Natural killer cell (primary cell): ENCODE data around the gene ERCC8. TPM values are rescaled to one million over a fixed set of nuclear protein-coding genes. Genes with fewer than 3 reads are reported as not detected.

Experiments
- ATAC-seq, 3 donors: fragments of 150-1000 bp in 2 of 3; fragments of 200-7000 bp in 1 of 3; cut with Tn5 transposase; 1 replicate in 1 of 3; 2 replicates in 2 of 3; pipeline ENCODE4 v1.10.0; 2021; ENCODE audit warnings: mild to moderate bottlenecking in 2 of 3, moderate library complexity in 2 of 3
- DNase-seq, 2 donors: peaks; one replicate each; pipeline versions ENCODE4 v3.0.0 to v3.0.0-alpha.2; 2013 to 2021; ENCODE audit warnings: mixed read lengths in 1 of 2
- H3K27ac ChIP-seq: one replicate; pipeline ENCODE4 v1.5.1; 2013; ENCODE audit warnings: mild to moderate bottlenecking, low read length
- H3K27me3 ChIP-seq: one replicate; pipeline ENCODE4 v1.6.1; 2013; ENCODE audit warnings: low read length; ENCODE audit not compliant: control insufficient read depth, insufficient read depth
- H3K36me3 ChIP-seq: one replicate; pipeline ENCODE4 v1.6.1; 2013; ENCODE audit warnings: low read length; ENCODE audit not compliant: control insufficient read depth, insufficient read depth
- H3K4me1 ChIP-seq: one replicate; pipeline ENCODE4 v1.6.1; 2013; ENCODE audit warnings: low read length; ENCODE audit not compliant: control insufficient read depth, insufficient read depth
- H3K4me3 ChIP-seq: one replicate; pipeline ENCODE4 v1.5.1; 2013; ENCODE audit warnings: low read length
- H3K9me3 ChIP-seq: one replicate; pipeline ENCODE4 v1.6.1; 2013; ENCODE audit warnings: low read length; ENCODE audit not compliant: control insufficient read depth, insufficient read depth
- H3K27ac Mint-ChIP-seq, 2 donors: one replicate each; pipeline ENCODE4 v1.8.0; 2022; ENCODE audit warnings: mild to moderate bottlenecking in 2 of 2, mixed read lengths in 2 of 2, moderate library complexity in 1 of 2
- H3K27me3 Mint-ChIP-seq, 2 donors: one replicate each; pipeline ENCODE4 v1.8.0; 2022; ENCODE audit warnings: low read depth in 2 of 2, mixed read lengths in 2 of 2
- H3K36me3 Mint-ChIP-seq: one replicate; pipeline ENCODE4 v1.8.0; 2022; ENCODE audit warnings: mixed read lengths
- H3K4me1 Mint-ChIP-seq, 2 donors: one replicate each; pipeline ENCODE4 v1.8.0; 2022; ENCODE audit warnings: mixed read lengths in 2 of 2
- H3K4me3 Mint-ChIP-seq: one replicate; pipeline ENCODE4 v1.8.0; 2022; ENCODE audit warnings: mild to moderate bottlenecking, moderate library complexity, mixed read lengths
- H3K9me3 Mint-ChIP-seq, 2 donors: one replicate each; pipeline ENCODE4 v1.8.0; 2022; ENCODE audit warnings: mixed read lengths in 2 of 2
- CTCF ChIP-seq: fragments of 200-600 bp; IDR thresholded peaks from one replicate; pipeline ENCODE4 v1.8.0; 2022; ENCODE audit warnings: antibody characterized with exemption
- WGBS: methylation state at CpG from one replicate; pipeline ENCODE4 v1.1.7; 2013; ENCODE audit warnings: missing lambda C conversion rate; ENCODE audit not compliant: insufficient coverage; 5-methylcytosine and 5-hydroxymethylcytosine counted together
- intact Hi-C: fragments of 100-400 bp; cut with micrococcal nuclease; formaldehyde crosslinking; loops from one replicate; pipeline ENCODE4 v1.14.2; 2022
- total RNA-seq, 4 donors: library from RNA; stranded (reverse); fragments of 120-200 nt in 1 of 4; gene quantifications; one replicate each; pipeline versions ENCODE4 v1.2.3 to v1.2.4, GENCODE V29; 2013 to 2022

The ERCC8 gene
- total RNA-seq, 3 donors from 2014 or later (not counting 1 experiment from before 2014, with no cell fraction given): 4.8 to 9.1 (median 5.5) TPM

- no peaks in the 10 kb centered on the region for H3K36me3 ChIP-seq
- Mint-ChIP-seq H3K36me3 (no peaks in the 10 kb centered on the region), H3K4me3 (no peak overlapping the region), H3K4me1 (no peaks in the 10 kb centered on the region), H3K27ac (no peak overlapping the region), H3K9me3 (peaks cover 0 to 2% of the 10 kb centered on the region in 2 donors), H3K27me3 (no peaks in the 10 kb centered on the region)
- no peak overlapping the region for H3K4me3 ChIP-seq
- no peak for TF ChIP-seq CTCF
- WGBS: 100% methylated on average over 1 of the region's 1 CpG
- DNase-seq: no peak
- intact Hi-C loops: no loop called here
- H3K4me1 ChIP-seq: no peaks in the 10 kb centered on the region
- ATAC-seq: no peak
- H3K27ac ChIP-seq: no peak overlapping the region
- H3K27me3 ChIP-seq: no peaks in the 10 kb centered on the region
- H3K9me3 ChIP-seq: no peaks in the 10 kb centered on the region
These were observed 57.8 kb downstream of the ERCC8 start for GRCh38 chr5:60887096-60887495.

- Mint-ChIP-seq H3K4me3 (no peak overlapping the region), H3K27ac (no peak overlapping the region), H3K9me3 (peaks cover 0 to 2% of the 10 kb centered on the region in 2 donors), H3K4me1 (no peaks in the 10 kb centered on the region), H3K27me3 (no peaks in the 10 kb centered on the region), H3K36me3 (no peaks in the 10 kb centered on the region)
- Histone ChIP-seq H3K4me1 (no peaks in the 10 kb centered on the region), H3K9me3 (peaks cover under 1% of the 10 kb centered on the region), H3K27me3 (no peaks in the 10 kb centered on the region), H3K36me3 (no peaks in the 10 kb centered on the region), H3K4me3 (no peak overlapping the region), H3K27ac (no peak overlapping the region)
- ATAC-seq: no peak
- intact Hi-C loops: no loop called here
- no peak for TF ChIP-seq CTCF
- DNase-seq: no peak
- whole genome bisulfite sequencing: 97% methylated on average over 5 of the region's 5 CpGs
These were observed 58.7 kb downstream of the ERCC8 start for GRCh38 chr5:60886158-60886557.

GRCh38 chr5:60883229-60883628, 61.6 kb downstream of the ERCC8 start:
- Histone ChIP-seq H3K36me3 (no peaks in the 10 kb centered on the region), H3K27ac (no peak overlapping the region), H3K9me3 (peaks cover 3% of the 10 kb centered on the region), H3K4me1 (no peaks in the 10 kb centered on the region), H3K4me3 (no peak overlapping the region), H3K27me3 (no peaks in the 10 kb centered on the region)
- H3K27ac Mint-ChIP-seq: no peak overlapping the region
- TF ChIP-seq CTCF: no peak
- no peak for ATAC-seq
- H3K4me1 Mint-ChIP-seq: no peaks in the 10 kb centered on the region
- intact Hi-C loops: no loop called here
- DNase-seq: no peak
- H3K27me3 Mint-ChIP-seq: no peaks in the 10 kb centered on the region
- H3K9me3 Mint-ChIP-seq: peaks cover 8% of the 10 kb centered on the region in 2 donors
- H3K4me3 Mint-ChIP-seq: no peak overlapping the region
- H3K36me3 Mint-ChIP-seq: no peaks in the 10 kb centered on the region

- H3K36me3 Mint-ChIP-seq: peaks cover 20% of the 10 kb centered on the region
- ATAC-seq: no peak
These were observed 72.0 kb downstream of the ERCC8 start for GRCh38 chr5:60872892-60873291.

More at GRCh38 chr5:60872892-60873291, 72.0 kb downstream of the ERCC8 start:
- Histone ChIP-seq H3K4me3 (no peak overlapping the region), H3K27ac (no peak overlapping the region), H3K9me3 (no peaks in the 10 kb centered on the region), H3K36me3 (no peaks in the 10 kb centered on the region), H3K27me3 (no peaks in the 10 kb centered on the region), H3K4me1 (no peaks in the 10 kb centered on the region)
- Mint-ChIP-seq H3K4me1 (no peaks in the 10 kb centered on the region), H3K27ac (no peak overlapping the region), H3K27me3 (no peaks in the 10 kb centered on the region), H3K9me3 (peaks cover 6 to 7% of the 10 kb centered on the region in 2 donors), H3K4me3 (no peak overlapping the region)
- no peak for DNase-seq
- intact Hi-C loops: no loop called here
- no peak for TF ChIP-seq CTCF
